Loucy (cell line): Measurements from ENCODE around the gene SUSD2.

Experiments
- CTCF ChIP-seq: fragments of 200-600 bp; sonication (generic); conservative IDR thresholded peaks from 2 replicates; pipeline ENCODE4 v1.5.1; 2014; ENCODE audit warnings: mild to moderate bottlenecking, antibody characterized with exemption, low read length
- EZH2phosphoT487 ChIP-seq: fragments of 200-600 bp; IDR thresholded peaks from 2 replicates; pipeline ENCODE4 v1.6.1; 2018; ENCODE audit warnings: antibody characterized with exemption, mild to moderate bottlenecking, moderate library complexity, borderline replicate concordance

- no peak for TF ChIP-seq CTCF
- TF ChIP-seq EZH2phosphoT487, result no peak
Observed at GRCh38 chr22:24185501-24186351, 4.4 kb downstream of the SUSD2 start.
